ENCODE results near the gene RASGRP4.
"Not testable (repeated sequence)": the region's sequence is repeated elsewhere in the genome, so short reads cannot be mapped to it uniquely, and the experiment has no call there.

RASGRP4 gene

GRCh38 chr19:38417544-38418506 lies 8.2 kb downstream of the RASGRP4 start:
- no peaks in the 10 kb centered on the region for H3K9me3 ChIP-seq (ENCODE audit: control insufficient read depth in 2 of 2, low read length in 2 of 2)
- no peaks in the 10 kb centered on the region for H3K36me3 ChIP-seq (ENCODE audit: control insufficient read depth in 2 of 2, insufficient read depth in 2 of 2, low read length in 2 of 2)
- H3K27me3 ChIP-seq (ENCODE audit: control insufficient read depth in 2 of 2, insufficient read depth in 2 of 2, low read length in 2 of 2): peaks cover 0 to 4% of the 10 kb centered on the region in 2 donors
- peak overlapping the region in 1 of 2 donors; percentile 52 for H3K4me3 ChIP-seq (ENCODE audit: low read length in 2 of 2)
- no peak overlapping the region for H3K9ac ChIP-seq (ENCODE audit: low read depth in 1 of 2, low read length in 2 of 2)
- H3K27ac ChIP-seq (ENCODE audit: low read depth in 2 of 2, low read length in 2 of 2): no peak overlapping the region
- peaks cover 6 to 7% of the 10 kb centered on the region in 2 donors for H3K4me1 ChIP-seq (ENCODE audit: control insufficient read depth in 2 of 2, insufficient read depth in 2 of 2, low read length in 2 of 2)

GRCh38 chr19:38417146-38417543 lies 8.9 kb downstream of the RASGRP4 start:
- no peak overlapping the region for H3K27ac ChIP-seq (ENCODE audit: low read depth in 2 of 2, low read length in 2 of 2)
- peaks cover 6 to 7% of the 10 kb centered on the region in 2 donors for H3K4me1 ChIP-seq (ENCODE audit: control insufficient read depth in 2 of 2, insufficient read depth in 2 of 2, low read length in 2 of 2)
- no peak overlapping the region for H3K4me3 ChIP-seq (ENCODE audit: low read length in 2 of 2)
- no peak overlapping the region for H3K9ac ChIP-seq (ENCODE audit: low read depth in 1 of 2, low read length in 2 of 2)
- H3K36me3 ChIP-seq (ENCODE audit: control insufficient read depth in 2 of 2, insufficient read depth in 2 of 2, low read length in 2 of 2): no peaks in the 10 kb centered on the region
- peaks cover 0 to 4% of the 10 kb centered on the region in 2 donors for H3K27me3 ChIP-seq (ENCODE audit: control insufficient read depth in 2 of 2, insufficient read depth in 2 of 2, low read length in 2 of 2)
- H3K9me3 ChIP-seq (ENCODE audit: control insufficient read depth in 2 of 2, low read length in 2 of 2): no peaks in the 10 kb centered on the region

GRCh38 chr19:38413416-38413815 lies 12.6 kb downstream of the RASGRP4 start:
- Histone ChIP-seq H3K9me3 (ENCODE audit: control insufficient read depth in 2 of 2, low read length in 2 of 2) (no peaks in the 10 kb centered on the region), H3K27me3 (ENCODE audit: control insufficient read depth in 2 of 2, insufficient read depth in 2 of 2, low read length in 2 of 2) (peaks cover 0 to 2% of the 10 kb centered on the region in 2 donors), H3K4me1 (ENCODE audit: control insufficient read depth in 2 of 2, insufficient read depth in 2 of 2, low read length in 2 of 2) (peaks cover 6% of the 10 kb centered on the region in 2 donors), H3K4me3 (ENCODE audit: low read length in 2 of 2) (no peak overlapping the region), H3K36me3 (ENCODE audit: control insufficient read depth in 2 of 2, insufficient read depth in 2 of 2, low read length in 2 of 2) (peaks cover 0 to 1% of the 10 kb centered on the region in 2 donors), H3K9ac (ENCODE audit: low read depth in 1 of 2, low read length in 2 of 2) (no peak overlapping the region), H3K27ac (ENCODE audit: low read depth in 2 of 2, low read length in 2 of 2) (no peak overlapping the region)

- no peak overlapping the region for H3K4me3 ChIP-seq (ENCODE audit: low read length in 2 of 2)
- no peak overlapping the region for H3K9ac ChIP-seq (ENCODE audit: low read depth in 1 of 2, low read length in 2 of 2)
- no peaks in the 10 kb centered on the region for H3K27me3 ChIP-seq (ENCODE audit: control insufficient read depth in 2 of 2, insufficient read depth in 2 of 2, low read length in 2 of 2)
- H3K36me3 ChIP-seq (ENCODE audit: control insufficient read depth in 2 of 2, insufficient read depth in 2 of 2, low read length in 2 of 2): peaks cover 0 to 2% of the 10 kb centered on the region in 2 donors
- H3K4me1 ChIP-seq (ENCODE audit: control insufficient read depth in 2 of 2, insufficient read depth in 2 of 2, low read length in 2 of 2): peaks cover 2 to 3% of the 10 kb centered on the region in 2 donors
- no peaks in the 10 kb centered on the region for H3K9me3 ChIP-seq (ENCODE audit: control insufficient read depth in 2 of 2, low read length in 2 of 2)
- no peak overlapping the region for H3K27ac ChIP-seq (ENCODE audit: low read depth in 2 of 2, low read length in 2 of 2)
These were observed 13.1 kb downstream of the RASGRP4 start for GRCh38 chr19:38412961-38413360.

- no peak overlapping the region for H3K9ac ChIP-seq (ENCODE audit: low read depth in 1 of 2, low read length in 2 of 2)
- no peaks in the 10 kb centered on the region for H3K27me3 ChIP-seq (ENCODE audit: control insufficient read depth in 2 of 2, insufficient read depth in 2 of 2, low read length in 2 of 2)
- H3K4me3 ChIP-seq (ENCODE audit: low read length in 2 of 2): no peak overlapping the region
- H3K36me3 ChIP-seq (ENCODE audit: control insufficient read depth in 2 of 2, insufficient read depth in 2 of 2, low read length in 2 of 2): peaks cover 0 to 2% of the 10 kb centered on the region in 2 donors
- peaks cover 0 to 2% of the 10 kb centered on the region in 2 donors for H3K4me1 ChIP-seq (ENCODE audit: control insufficient read depth in 2 of 2, insufficient read depth in 2 of 2, low read length in 2 of 2)
- no peak overlapping the region for H3K27ac ChIP-seq (ENCODE audit: low read depth in 2 of 2, low read length in 2 of 2)
- no peaks in the 10 kb centered on the region for H3K9me3 ChIP-seq (ENCODE audit: control insufficient read depth in 2 of 2, low read length in 2 of 2)
These were observed 13.5 kb downstream of the RASGRP4 start for GRCh38 chr19:38412491-38412890.

- H3K9me3 ChIP-seq (ENCODE audit: control insufficient read depth in 2 of 2, low read length in 2 of 2); H3K27ac ChIP-seq (ENCODE audit: low read depth in 2 of 2, low read length in 2 of 2); H3K9ac ChIP-seq (ENCODE audit: low read depth in 1 of 2, low read length in 2 of 2); H3K4me1 ChIP-seq (ENCODE audit: control insufficient read depth in 2 of 2, insufficient read depth in 2 of 2, low read length in 2 of 2); H3K4me3 ChIP-seq (ENCODE audit: low read length in 2 of 2); H3K27me3 ChIP-seq (ENCODE audit: control insufficient read depth in 2 of 2, insufficient read depth in 2 of 2, low read length in 2 of 2); H3K36me3 ChIP-seq (ENCODE audit: control insufficient read depth in 2 of 2, insufficient read depth in 2 of 2, low read length in 2 of 2): not testable (repeated sequence)
These were observed 14.1 kb downstream of the RASGRP4 start for GRCh38 chr19:38411898-38412297.

- H3K9me3 ChIP-seq (ENCODE audit: control insufficient read depth in 2 of 2, low read length in 2 of 2): no peaks in the 10 kb centered on the region
- H3K36me3 ChIP-seq (ENCODE audit: control insufficient read depth in 2 of 2, insufficient read depth in 2 of 2, low read length in 2 of 2): peaks cover 6 to 13% of the 10 kb centered on the region in 2 donors
These were observed 14.8 kb downstream of the RASGRP4 start for GRCh38 chr19:38411041-38411712.

GRCh38 chr19:38410407-38410806 lies 15.6 kb downstream of the RASGRP4 start:
- H3K4me3 ChIP-seq (ENCODE audit: low read length in 2 of 2); H3K9me3 ChIP-seq (ENCODE audit: control insufficient read depth in 2 of 2, low read length in 2 of 2); H3K4me1 ChIP-seq (ENCODE audit: control insufficient read depth in 2 of 2, insufficient read depth in 2 of 2, low read length in 2 of 2); H3K27ac ChIP-seq (ENCODE audit: low read depth in 2 of 2, low read length in 2 of 2); H3K27me3 ChIP-seq (ENCODE audit: control insufficient read depth in 2 of 2, insufficient read depth in 2 of 2, low read length in 2 of 2); H3K9ac ChIP-seq (ENCODE audit: low read depth in 1 of 2, low read length in 2 of 2): not testable (repeated sequence)
- peaks cover 8 to 14% of the 10 kb centered on the region in 2 donors for H3K36me3 ChIP-seq (ENCODE audit: control insufficient read depth in 2 of 2, insufficient read depth in 2 of 2, low read length in 2 of 2)

More at GRCh38 chr19:38411041-38411712, 14.8 kb downstream of the RASGRP4 start:
- H3K27ac ChIP-seq (ENCODE audit: low read depth in 2 of 2, low read length in 2 of 2): no peak overlapping the region
- no peak overlapping the region for H3K9ac ChIP-seq (ENCODE audit: low read depth in 1 of 2, low read length in 2 of 2)
- no peak overlapping the region for H3K4me3 ChIP-seq (ENCODE audit: low read length in 2 of 2)
- no peaks in the 10 kb centered on the region for H3K27me3 ChIP-seq (ENCODE audit: control insufficient read depth in 2 of 2, insufficient read depth in 2 of 2, low read length in 2 of 2)
- H3K4me1 ChIP-seq (ENCODE audit: control insufficient read depth in 2 of 2, insufficient read depth in 2 of 2, low read length in 2 of 2): no peaks in the 10 kb centered on the region

GRCh38 chr19:38409631-38410133 lies 16.3 kb downstream of the RASGRP4 start:
- H3K36me3 ChIP-seq (ENCODE audit: control insufficient read depth in 2 of 2, insufficient read depth in 2 of 2, low read length in 2 of 2): peaks cover 11 to 17% of the 10 kb centered on the region in 2 donors
- no peaks in the 10 kb centered on the region for H3K4me1 ChIP-seq (ENCODE audit: control insufficient read depth in 2 of 2, insufficient read depth in 2 of 2, low read length in 2 of 2)

GRCh38 chr19:38405276-38405675 lies 20.7 kb downstream of the RASGRP4 start:
- H3K27ac ChIP-seq (ENCODE audit: low read depth in 2 of 2, low read length in 2 of 2): no peak overlapping the region
- no peaks in the 10 kb centered on the region for H3K9me3 ChIP-seq (ENCODE audit: control insufficient read depth in 2 of 2, low read length in 2 of 2)
- H3K4me1 ChIP-seq (ENCODE audit: control insufficient read depth in 2 of 2, insufficient read depth in 2 of 2, low read length in 2 of 2): peaks cover 3 to 9% of the 10 kb centered on the region in 2 donors
- H3K36me3 ChIP-seq (ENCODE audit: control insufficient read depth in 2 of 2, insufficient read depth in 2 of 2, low read length in 2 of 2): peaks cover 11 to 17% of the 10 kb centered on the region in 2 donors
- H3K4me3 ChIP-seq (ENCODE audit: low read length in 2 of 2): no peak overlapping the region
- peaks cover 0 to under 1% of the 10 kb centered on the region in 2 donors for H3K27me3 ChIP-seq (ENCODE audit: control insufficient read depth in 2 of 2, insufficient read depth in 2 of 2, low read length in 2 of 2)
- no peak overlapping the region for H3K9ac ChIP-seq (ENCODE audit: low read depth in 1 of 2, low read length in 2 of 2)

More at GRCh38 chr19:38409631-38410133, 16.3 kb downstream of the RASGRP4 start:
- Histone ChIP-seq H3K9ac (ENCODE audit: low read depth in 1 of 2, low read length in 2 of 2) (no peak overlapping the region), H3K4me3 (ENCODE audit: low read length in 2 of 2) (no peak overlapping the region), H3K9me3 (ENCODE audit: control insufficient read depth in 2 of 2, low read length in 2 of 2) (no peaks in the 10 kb centered on the region), H3K27ac (ENCODE audit: low read depth in 2 of 2, low read length in 2 of 2) (no peak overlapping the region), H3K27me3 (ENCODE audit: control insufficient read depth in 2 of 2, insufficient read depth in 2 of 2, low read length in 2 of 2) (no peaks in the 10 kb centered on the region)
